CD4-positive, alpha-beta memory T cell (primary cell): ENCODE results near the gene MOCS1. TPM values are rescaled to one million over a fixed set of nuclear protein-coding genes. Genes with fewer than 3 reads are reported as not detected.

Experiments
- CTCF ChIA-PET: fragments of 350-600 bp; sonication (Branson Sonifier 250); formaldehyde crosslinking; loops from one replicate; lab custom pipeline; 2021; ENCODE audit warnings: inconsistent platforms; ENCODE audit not compliant: partially characterized antibody; lab: Charles Lee
- POLR2A ChIA-PET: fragments of 350-600 bp; sonication (Branson Sonifier 250); formaldehyde crosslinking; loops from one replicate; lab custom pipeline; 2021; ENCODE audit not compliant: partially characterized antibody; lab: Charles Lee
- DNase-seq, 5 donors: peaks; one replicate each; pipeline versions ENCODE4 v3.0.0 to v3.0.0-alpha.2; 2020 to 2022; ENCODE audit warnings: mixed read lengths in 1 of 5
- H3K27ac ChIP-seq: one replicate; pipeline ENCODE4 v1.7.0; 2013; ENCODE audit warnings: low read depth, low read length
- H3K27me3 ChIP-seq: 2 replicates; pipeline ENCODE4 v1.7.0; 2013; ENCODE audit warnings: mild to moderate bottlenecking, low read length, moderate library complexity; ENCODE audit not compliant: insufficient read depth
- H3K36me3 ChIP-seq: 2 replicates; pipeline ENCODE4 v1.7.0; 2013; ENCODE audit warnings: mild to moderate bottlenecking, low read length, moderate library complexity; ENCODE audit not compliant: insufficient read depth
- H3K4me1 ChIP-seq: 2 replicates; pipeline ENCODE4 v1.7.0; 2013; ENCODE audit warnings: mild to moderate bottlenecking, low read length, moderate library complexity; ENCODE audit not compliant: insufficient read depth
- H3K4me3 ChIP-seq, 2 donors: one replicate each; pipeline ENCODE4 v1.7.0; 2013; ENCODE audit warnings: low read length in 2 of 2, mild to moderate bottlenecking in 1 of 2
- H3K9me3 ChIP-seq, 2 donors: one replicate each; pipeline ENCODE4 v1.7.0; 2013; ENCODE audit warnings: low read length in 2 of 2, control low read depth in 1 of 2; ENCODE audit not compliant: control insufficient read depth in 1 of 2
- H3K27ac Mint-ChIP-seq, 7 donors: one replicate each; pipeline ENCODE4 v1.8.0; 2020 to 2021; ENCODE audit warnings: mixed read lengths in 7 of 7, mild to moderate bottlenecking in 6 of 7, inconsistent platforms in 3 of 7, moderate library complexity in 3 of 7
- H3K27me3 Mint-ChIP-seq, 2 donors: one replicate each; pipeline ENCODE4 v1.8.0; 2020 to 2021; ENCODE audit warnings: mixed read lengths in 2 of 2
- H3K36me3 Mint-ChIP-seq, 2 donors: one replicate each; pipeline ENCODE4 v1.8.0; 2020 to 2021; ENCODE audit warnings: mixed read lengths in 2 of 2, inconsistent platforms in 1 of 2, mild to moderate bottlenecking in 1 of 2
- H3K4me1 Mint-ChIP-seq, 4 donors: one replicate each; pipeline ENCODE4 v1.8.0; 2020 to 2021; ENCODE audit warnings: mixed read lengths in 4 of 4, mild to moderate bottlenecking in 1 of 4
- H3K4me3 Mint-ChIP-seq, 8 donors: one replicate each; pipeline ENCODE4 v1.8.0; 2020 to 2021; ENCODE audit warnings: mixed read lengths in 8 of 8, mild to moderate bottlenecking in 7 of 8, moderate library complexity in 6 of 8, inconsistent platforms in 3 of 8
- H3K9me3 Mint-ChIP-seq, 8 donors: one replicate each; pipeline ENCODE4 v1.8.0; 2020 to 2021; ENCODE audit warnings: mixed read lengths in 8 of 8, mild to moderate bottlenecking in 5 of 8, inconsistent platforms in 3 of 8, moderate library complexity in 1 of 8
- intact Hi-C: fragments of 100-400 bp; cut with micrococcal nuclease; formaldehyde crosslinking; loops from one replicate; pipeline ENCODE4 v1.15.1; 2023
- polyA plus RNA-seq, 2 donors: library from polyadenylated mRNA; unstranded; fragments of 300-500 nt; fragmentation: Illumina TruSeq; gene quantifications; one replicate each; pipeline ENCODE4 v1.2.3, GENCODE V29; 2021
- total RNA-seq, 2 experiments: library from RNA; stranded (reverse); gene quantifications; one replicate each; pipeline ENCODE4 v1.2.3, GENCODE V29; 2021

The MOCS1 gene
- total and polyA plus RNA-seq, 4 experiments from 2014 or later: 0.11 to 0.80 (median 0.36) TPM

- CTCF ChIA-PET: no interaction called here
- intact Hi-C loops: no loop called here
- H3K36me3 Mint-ChIP-seq: no peaks in the 10 kb centered on the region
These were observed 10.0 kb downstream of the MOCS1 start for GRCh38 chr6:39924283-39924682.

GRCh38 chr6:39923861-39924260 is 10.4 kb downstream of the MOCS1 start:
- Histone ChIP-seq H3K27me3 (no peaks in the 10 kb centered on the region), H3K4me1 (no peaks in the 10 kb centered on the region), H3K27ac (no peak overlapping the region), H3K4me3 (no peak overlapping the region), H3K9me3 (no peaks in the 10 kb centered on the region), H3K36me3 (no peaks in the 10 kb centered on the region)
- peaks cover 0 to 4% (median 2%) of the 10 kb centered on the region in 4 donors for H3K4me1 Mint-ChIP-seq
- DNase-seq: no peak
- H3K27me3 Mint-ChIP-seq: peaks cover 0 to 2% of the 10 kb centered on the region in 2 donors
- H3K4me3 Mint-ChIP-seq: no peak overlapping the region
- peaks cover 0 to 5% (median 0%) of the 10 kb centered on the region in 8 donors for H3K9me3 Mint-ChIP-seq
- H3K36me3 Mint-ChIP-seq: no peaks in the 10 kb centered on the region
- ChIA-PET CTCF (no interaction called here), POLR2A (no interaction called here)
- intact Hi-C loops: no loop called here
- H3K27ac Mint-ChIP-seq: no peak overlapping the region

More at GRCh38 chr6:39924283-39924682, 10.0 kb downstream of the MOCS1 start:
- Histone ChIP-seq H3K4me1 (no peaks in the 10 kb centered on the region), H3K4me3 (no peak overlapping the region), H3K27me3 (no peaks in the 10 kb centered on the region), H3K27ac (no peak overlapping the region), H3K9me3 (no peaks in the 10 kb centered on the region), H3K36me3 (no peaks in the 10 kb centered on the region)
- no peak for DNase-seq
- H3K27me3 Mint-ChIP-seq: peaks cover 0 to 2% of the 10 kb centered on the region in 2 donors
- H3K4me3 Mint-ChIP-seq: no peak overlapping the region
- H3K4me1 Mint-ChIP-seq: peaks cover 0 to 4% (median 2%) of the 10 kb centered on the region in 4 donors
- no peak overlapping the region for H3K27ac Mint-ChIP-seq
- peaks cover 0 to 5% (median 0%) of the 10 kb centered on the region in 8 donors for H3K9me3 Mint-ChIP-seq
- POLR2A ChIA-PET: no interaction called here

GRCh38 chr6:39923394-39923793 is 10.9 kb downstream of the MOCS1 start:
- Mint-ChIP-seq H3K36me3 (no peaks in the 10 kb centered on the region), H3K9me3 (peaks cover 0 to 5% (median 0%) of the 10 kb centered on the region in 8 donors), H3K27me3 (no peaks in the 10 kb centered on the region), H3K4me1 (peaks cover 0 to 4% (median 2%) of the 10 kb centered on the region in 4 donors), H3K4me3 (no peak overlapping the region), H3K27ac (no peak overlapping the region)
- ChIA-PET CTCF (no interaction called here), POLR2A (no interaction called here)
- no peak overlapping the region for H3K27ac ChIP-seq
- H3K9me3 ChIP-seq: no peaks in the 10 kb centered on the region
- no peak for DNase-seq
- no peaks in the 10 kb centered on the region for H3K36me3 ChIP-seq
- no peaks in the 10 kb centered on the region for H3K4me1 ChIP-seq
- intact Hi-C loops: no loop called here
- no peak overlapping the region for H3K4me3 ChIP-seq
- no peaks in the 10 kb centered on the region for H3K27me3 ChIP-seq

GRCh38 chr6:39922821-39923220 is 11.4 kb downstream of the MOCS1 start:
- intact Hi-C loops: no loop called here
- Mint-ChIP-seq H3K27ac (peak overlapping the region in 1 of 7 donors; percentile 12), H3K36me3 (no peaks in the 10 kb centered on the region), H3K4me1 (peaks cover 0 to 4% (median 2%) of the 10 kb centered on the region in 4 donors), H3K4me3 (no peak overlapping the region), H3K27me3 (no peaks in the 10 kb centered on the region), H3K9me3 (peaks cover 0 to 5% (median 0%) of the 10 kb centered on the region in 8 donors)
- Histone ChIP-seq H3K4me1 (no peaks in the 10 kb centered on the region), H3K36me3 (no peaks in the 10 kb centered on the region), H3K4me3 (no peak overlapping the region), H3K9me3 (no peaks in the 10 kb centered on the region), H3K27me3 (no peaks in the 10 kb centered on the region), H3K27ac (no peak overlapping the region)
- CTCF ChIA-PET: no interaction called here
- DNase-seq: no peak
- POLR2A ChIA-PET: no interaction called here

- H3K27ac ChIP-seq: no peak overlapping the region
- no peak overlapping the region for H3K4me3 ChIP-seq
- Mint-ChIP-seq H3K4me3 (no peak overlapping the region), H3K27ac (no peak overlapping the region), H3K36me3 (no peaks in the 10 kb centered on the region), H3K4me1 (no peaks in the 10 kb centered on the region), H3K9me3 (peaks cover 0 to 2% (median 0%) of the 10 kb centered on the region in 8 donors), H3K27me3 (no peaks in the 10 kb centered on the region)
- no peaks in the 10 kb centered on the region for H3K27me3 ChIP-seq
- H3K36me3 ChIP-seq: no peaks in the 10 kb centered on the region
- H3K9me3 ChIP-seq: no peaks in the 10 kb centered on the region
- no peak for DNase-seq
- intact Hi-C loops: no loop called here
- ChIA-PET CTCF (no interaction called here), POLR2A (no interaction called here)
- no peaks in the 10 kb centered on the region for H3K4me1 ChIP-seq
These were observed 14.1 kb downstream of the MOCS1 start for GRCh38 chr6:39920157-39920556.

- H3K4me1 ChIP-seq: no peaks in the 10 kb centered on the region
- H3K36me3 ChIP-seq: no peaks in the 10 kb centered on the region
- no peak overlapping the region for H3K27ac ChIP-seq
- H3K4me3 Mint-ChIP-seq: no peak overlapping the region
- H3K4me3 ChIP-seq: no peak overlapping the region
- DNase-seq: no peak
- H3K36me3 Mint-ChIP-seq: no peaks in the 10 kb centered on the region
- CTCF ChIA-PET: no interaction called here
- peaks cover 0 to 3% (median 0%) of the 10 kb centered on the region in 8 donors for H3K9me3 Mint-ChIP-seq
- intact Hi-C loops: no loop called here
- H3K27me3 ChIP-seq: no peaks in the 10 kb centered on the region
- H3K4me1 Mint-ChIP-seq: no peaks in the 10 kb centered on the region
- no peak overlapping the region for H3K27ac Mint-ChIP-seq
- POLR2A ChIA-PET: no interaction called here
- H3K9me3 ChIP-seq: no peaks in the 10 kb centered on the region
- no peaks in the 10 kb centered on the region for H3K27me3 Mint-ChIP-seq
These were observed 15.4 kb downstream of the MOCS1 start for GRCh38 chr6:39918831-39919230.

- POLR2A ChIA-PET: no interaction called here
- Mint-ChIP-seq H3K36me3 (no peaks in the 10 kb centered on the region), H3K27ac (no peak overlapping the region), H3K4me1 (no peaks in the 10 kb centered on the region), H3K4me3 (no peak overlapping the region), H3K27me3 (peaks cover 0 to 1% of the 10 kb centered on the region in 2 donors), H3K9me3 (peaks cover 0 to 3% (median 0%) of the 10 kb centered on the region in 8 donors)
- Histone ChIP-seq H3K9me3 (no peaks in the 10 kb centered on the region), H3K4me3 (no peak overlapping the region), H3K4me1 (no peaks in the 10 kb centered on the region), H3K27me3 (no peaks in the 10 kb centered on the region), H3K27ac (no peak overlapping the region), H3K36me3 (no peaks in the 10 kb centered on the region)
- DNase-seq: no peak
- CTCF ChIA-PET: no interaction called here
- intact Hi-C loops: no loop called here
These were observed 16.3 kb downstream of the MOCS1 start for GRCh38 chr6:39917981-39918380.

GRCh38 chr6:39917329-39917728 is 16.9 kb downstream of the MOCS1 start:
- no peaks in the 10 kb centered on the region for H3K4me1 Mint-ChIP-seq
- no peak overlapping the region for H3K27ac Mint-ChIP-seq
- ChIA-PET CTCF (no interaction called here), POLR2A (no interaction called here)
- H3K4me3 Mint-ChIP-seq: no peak overlapping the region
- H3K27ac ChIP-seq: no peak overlapping the region
- H3K4me1 ChIP-seq: no peaks in the 10 kb centered on the region
- H3K9me3 ChIP-seq: no peaks in the 10 kb centered on the region
- H3K36me3 ChIP-seq: no peaks in the 10 kb centered on the region
- H3K9me3 Mint-ChIP-seq: peaks cover 0 to 3% (median 0%) of the 10 kb centered on the region in 8 donors
- no peaks in the 10 kb centered on the region for H3K27me3 ChIP-seq
- H3K36me3 Mint-ChIP-seq: no peaks in the 10 kb centered on the region
- intact Hi-C loops: no loop called here
- H3K27me3 Mint-ChIP-seq: peaks cover 0 to 1% of the 10 kb centered on the region in 2 donors
- DNase-seq: no peak
- H3K4me3 ChIP-seq: no peak overlapping the region
